Gastrocnemius medialis (tissue), 4 donors: ENCODE results near the gene DPH7. TPM values are rescaled to one million over a fixed set of nuclear protein-coding genes. Genes with fewer than 3 reads are reported as not detected.
"Not testable (repeated sequence)": the region's sequence is repeated elsewhere in the genome, so short reads cannot be mapped to it uniquely, and the experiment has no call there.

Source experiments
- ATAC-seq, 2 donors: fragments of 150-250 bp; one replicate each; pipeline ENCODE4 v1.9.1; 2016
- DNase-seq, 2 donors: peaks; one replicate each; pipeline ENCODE4 v3.0.0-alpha.2; 2019
- H3K27ac ChIP-seq, 4 donors: fragments of 200-600 bp; sonication (generic); 1 replicate in 1 of 4; 2 replicates in 3 of 4; pipeline ENCODE4 v1.5.1; 2016 to 2018; ENCODE audit warnings: mild to moderate bottlenecking in 2 of 4, moderate library complexity in 1 of 4
- H3K27me3 ChIP-seq, 3 donors: fragments of 200-600 bp; sonication (generic) in 2 of 3; 1 replicate in 1 of 3; 2 replicates in 2 of 3; pipeline versions ENCODE4 v1.5.1 to v1.6.0; 2016 to 2019; ENCODE audit warnings: mild to moderate bottlenecking in 1 of 3, moderate library complexity in 1 of 3
- H3K36me3 ChIP-seq, 2 donors: fragments of 200-600 bp; sonication (generic) in 1 of 2; one replicate each; pipeline ENCODE4 v1.5.1; 2017 to 2018
- H3K4me1 ChIP-seq, 2 donors: fragments of 200-600 bp; sonication (generic) in 1 of 2; one replicate each; pipeline ENCODE4 v1.5.1; 2016 to 2017; ENCODE audit warnings: mild to moderate bottlenecking in 2 of 2
- H3K4me3 ChIP-seq, 4 donors: fragments of 200-600 bp; sonication (generic) in 3 of 4; 1 replicate in 1 of 4; 2 replicates in 3 of 4; pipeline ENCODE4 v1.5.1; 2016 to 2019; ENCODE audit warnings: mild to moderate bottlenecking in 2 of 4
- H3K9me3 ChIP-seq, 3 donors: fragments of 200-600 bp; sonication (generic) in 2 of 3; 1 replicate in 1 of 3; 2 replicates in 2 of 3; pipeline ENCODE4 v1.5.1; 2016 to 2019
- POLR2A ChIP-seq, 2 donors: fragments of 450-650 bp; IDR thresholded peaks; one replicate each; pipeline ENCODE4 v1.6.1; 2017; ENCODE audit warnings: antibody characterized with exemption in 2 of 2, mild to moderate bottlenecking in 2 of 2, moderate library complexity in 2 of 2
- in situ Hi-C, 4 donors: fragments of 200-750 bp; cut with MboI; loops; one replicate each; pipeline versions ENCODE4 v1.15.0 to v1.8.0; 2017; ENCODE audit warnings: low sequenced_read_pairs in 4 of 4
- intact Hi-C: fragments of 100-400 bp; cut with DNase I; formaldehyde crosslinking; loops from one replicate; pipeline ENCODE4 v1.15.1; 2023; ENCODE audit warnings: low total_unique reads
- total RNA-seq, 4 donors: library from RNA; depleted of rRNA; stranded (reverse); fragments of >200 nt; gene quantifications; one replicate each; pipeline versions ENCODE4 v1.1.0 to v1.2.3, GENCODE V29; 2016
- TF ChIP-seq, protein P1 (sequence below), 5 experiments: fragments of 450-650 bp in 3 of 5; fragments of 200-600 bp in 2 of 5; sonication (generic) in 2 of 5; IDR thresholded peaks in 4 of 5; conservative IDR thresholded peaks in 1 of 5; 1 replicate in 4 of 5; 2 replicates in 1 of 5; pipeline ENCODE4 v1.5.1; 2016 to 2019; ENCODE audit warnings: antibody characterized with exemption in 5 of 5, mild to moderate bottlenecking in 3 of 5, moderate library complexity in 3 of 5

Gene DPH7
- total RNA-seq, 4 donors from 2014 or later: 10.0 to 25.2 (median 13.6) TPM

DNA sequence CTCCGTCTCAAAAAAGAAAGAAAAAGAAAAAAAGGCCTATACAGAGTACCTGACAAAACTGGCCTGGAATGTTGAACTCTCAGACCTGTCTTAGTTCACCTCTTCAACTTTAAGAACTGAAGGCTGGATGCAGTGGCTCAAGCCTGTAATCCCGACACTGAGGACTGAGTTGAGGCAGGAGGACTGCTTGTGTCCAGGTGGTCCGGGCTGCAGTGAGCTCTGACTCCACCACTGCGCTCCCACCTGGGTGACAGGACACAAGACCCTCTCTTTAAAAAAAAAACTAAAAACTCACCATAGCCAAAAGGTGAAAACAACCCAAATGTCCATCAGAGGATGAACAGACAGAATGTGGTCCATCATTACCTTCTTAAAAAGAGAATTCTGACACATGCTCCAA is 20.6 kb downstream of the DPH7 start:
- in situ Hi-C loops (no loop called here), intact Hi-C loops (no loop called here)
- DNase-seq (no peak), ATAC-seq (no peak)
- Histone ChIP-seq H3K36me3 (peaks cover 0 to 50% of the 10 kb centered on the region in 2 donors), H3K27ac (no peak overlapping the region), H3K9me3 (no peaks in the 10 kb centered on the region), H3K4me3 (no peak overlapping the region), H3K4me1 (peaks cover 0 to 3% of the 10 kb centered on the region in 2 donors), H3K27me3 (no peaks in the 10 kb centered on the region)
- TF ChIP-seq, protein P1, sequence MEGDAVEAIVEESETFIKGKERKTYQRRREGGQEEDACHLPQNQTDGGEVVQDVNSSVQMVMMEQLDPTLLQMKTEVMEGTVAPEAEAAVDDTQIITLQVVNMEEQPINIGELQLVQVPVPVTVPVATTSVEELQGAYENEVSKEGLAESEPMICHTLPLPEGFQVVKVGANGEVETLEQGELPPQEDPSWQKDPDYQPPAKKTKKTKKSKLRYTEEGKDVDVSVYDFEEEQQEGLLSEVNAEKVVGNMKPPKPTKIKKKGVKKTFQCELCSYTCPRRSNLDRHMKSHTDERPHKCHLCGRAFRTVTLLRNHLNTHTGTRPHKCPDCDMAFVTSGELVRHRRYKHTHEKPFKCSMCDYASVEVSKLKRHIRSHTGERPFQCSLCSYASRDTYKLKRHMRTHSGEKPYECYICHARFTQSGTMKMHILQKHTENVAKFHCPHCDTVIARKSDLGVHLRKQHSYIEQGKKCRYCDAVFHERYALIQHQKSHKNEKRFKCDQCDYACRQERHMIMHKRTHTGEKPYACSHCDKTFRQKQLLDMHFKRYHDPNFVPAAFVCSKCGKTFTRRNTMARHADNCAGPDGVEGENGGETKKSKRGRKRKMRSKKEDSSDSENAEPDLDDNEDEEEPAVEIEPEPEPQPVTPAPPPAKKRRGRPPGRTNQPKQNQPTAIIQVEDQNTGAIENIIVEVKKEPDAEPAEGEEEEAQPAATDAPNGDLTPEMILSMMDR (IDR thresholded peaks at IDR 0.05 in 4 of 5, conservative IDR thresholded peaks at IDR 0.05 in 1 of 5): no peak
- no peak for TF ChIP-seq POLR2A (IDR thresholded peaks at IDR 0.05)

DNA sequence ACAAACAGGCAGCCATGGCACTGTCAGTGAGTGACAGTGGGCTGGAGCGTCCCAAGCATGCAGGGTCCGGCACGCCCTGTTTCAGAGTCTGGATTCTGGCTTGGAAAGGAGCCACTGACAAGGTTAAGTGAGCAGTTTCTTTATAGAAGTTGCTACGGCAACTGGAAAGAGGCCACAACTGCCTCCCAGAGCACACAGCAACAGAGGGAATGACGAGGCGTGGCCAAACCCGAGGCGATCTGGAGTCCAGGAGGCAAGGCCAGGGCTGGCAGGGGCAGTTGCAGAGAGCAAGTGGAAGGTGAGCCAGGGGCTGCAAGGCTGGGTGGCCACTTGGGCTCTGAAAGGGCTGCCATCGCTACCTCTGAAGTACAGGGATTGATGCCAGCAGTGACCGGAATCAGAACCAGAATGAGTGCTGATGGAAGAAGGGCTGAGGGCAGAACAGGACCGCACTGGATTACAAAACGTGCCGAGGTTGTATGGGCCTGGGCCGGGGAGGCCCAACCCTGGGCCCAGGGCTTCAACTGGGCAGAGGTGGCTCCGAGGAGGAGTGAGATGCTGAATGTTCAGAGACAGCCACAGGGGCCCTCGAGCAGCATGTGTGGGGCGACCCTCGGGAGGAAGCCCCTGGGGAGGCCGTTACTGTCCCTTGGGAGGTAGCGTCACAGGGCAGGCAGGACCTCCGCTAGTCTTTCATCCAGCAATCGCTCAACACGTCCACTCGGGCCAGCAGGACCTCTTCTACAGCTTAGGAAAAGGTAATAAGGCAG is 22.5 kb downstream of the DPH7 start:
- intact Hi-C loops (no loop called here), in situ Hi-C loops (no loop called here)
- Histone ChIP-seq H3K4me1 (peaks cover 5 to 10% of the 10 kb centered on the region in 2 donors), H3K27ac (no peak overlapping the region), H3K4me3 (no peak overlapping the region), H3K36me3 (peaks cover 0 to 52% of the 10 kb centered on the region in 2 donors), H3K27me3 (no peaks in the 10 kb centered on the region), H3K9me3 (no peaks in the 10 kb centered on the region)
- TF ChIP-seq POLR2A (IDR thresholded peaks at IDR 0.05): no peak
- TF ChIP-seq, protein P1 (IDR thresholded peaks at IDR 0.05 in 4 of 5, conservative IDR thresholded peaks at IDR 0.05 in 1 of 5): no peak
- ATAC-seq (no peak), DNase-seq (no peak)

DNA sequence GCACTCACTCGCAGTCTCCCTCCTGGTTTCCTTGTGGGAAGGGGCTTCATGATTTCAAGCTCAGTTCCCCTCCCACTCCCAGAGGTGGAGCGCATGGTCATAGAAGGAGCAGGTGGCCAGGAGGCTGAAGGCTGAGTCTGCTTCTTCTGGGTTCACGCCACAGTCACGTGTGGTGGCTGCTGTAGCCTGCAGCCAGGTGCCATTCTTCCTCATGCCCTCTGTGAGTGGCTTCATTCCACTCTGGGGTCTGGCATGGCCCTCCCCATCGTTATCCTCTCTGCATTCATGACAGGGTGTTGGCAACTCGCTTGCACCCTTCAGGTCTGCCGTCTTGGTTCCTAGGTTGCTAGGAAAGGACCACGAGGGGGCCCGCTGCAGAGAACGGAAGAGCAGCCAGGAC is 23.5 kb downstream of the DPH7 start:
- intact Hi-C loops: no loop called here
- DNase-seq (no peak), ATAC-seq (no peak)
- Histone ChIP-seq H3K27ac (no peak overlapping the region), H3K4me1 (peaks cover 5 to 10% of the 10 kb centered on the region in 2 donors), H3K9me3 (no peaks in the 10 kb centered on the region), H3K4me3 (no peak overlapping the region), H3K27me3 (no peaks in the 10 kb centered on the region), H3K36me3 (peaks cover 0 to 48% of the 10 kb centered on the region in 2 donors)
- no peak for TF ChIP-seq POLR2A (IDR thresholded peaks at IDR 0.05)
- TF ChIP-seq, protein P1 (IDR thresholded peaks at IDR 0.05 in 4 of 5, conservative IDR thresholded peaks at IDR 0.05 in 1 of 5): no peak
- in situ Hi-C loops: no loop called here

DNA sequence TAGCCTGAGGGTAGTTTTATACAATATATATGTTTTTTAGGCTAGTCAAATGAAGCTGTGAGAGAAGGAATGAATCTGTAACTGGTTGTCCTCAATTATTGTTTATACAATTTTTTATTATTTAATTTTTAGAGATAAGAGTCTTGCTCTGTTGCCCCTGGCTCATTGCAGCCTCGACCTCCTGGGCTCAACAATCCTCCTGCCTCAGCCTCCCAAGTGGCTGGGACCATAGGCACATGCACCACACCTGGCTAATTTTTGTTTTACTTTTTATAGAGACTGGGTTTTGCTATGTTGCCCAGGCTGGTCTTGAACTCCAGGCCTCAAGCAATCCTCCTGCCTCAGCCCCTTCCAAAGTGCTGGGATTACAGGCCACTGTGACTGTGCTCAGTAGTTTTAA is 24.4 kb downstream of the DPH7 start:
- Histone ChIP-seq H3K4me3 (no peak overlapping the region), H3K27me3 (no peaks in the 10 kb centered on the region), H3K4me1 (peaks cover 5 to 15% of the 10 kb centered on the region in 2 donors), H3K27ac (no peak overlapping the region), H3K9me3 (no peaks in the 10 kb centered on the region), H3K36me3 (peaks cover 0 to 48% of the 10 kb centered on the region in 2 donors)
- in situ Hi-C loops (no loop called here), intact Hi-C loops (no loop called here)
- DNase-seq (no peak), ATAC-seq (no peak)
- TF ChIP-seq POLR2A (IDR thresholded peaks at IDR 0.05): no peak
- TF ChIP-seq, protein P1 (IDR thresholded peaks at IDR 0.05 in 4 of 5, conservative IDR thresholded peaks at IDR 0.05 in 1 of 5): no peak

DNA sequence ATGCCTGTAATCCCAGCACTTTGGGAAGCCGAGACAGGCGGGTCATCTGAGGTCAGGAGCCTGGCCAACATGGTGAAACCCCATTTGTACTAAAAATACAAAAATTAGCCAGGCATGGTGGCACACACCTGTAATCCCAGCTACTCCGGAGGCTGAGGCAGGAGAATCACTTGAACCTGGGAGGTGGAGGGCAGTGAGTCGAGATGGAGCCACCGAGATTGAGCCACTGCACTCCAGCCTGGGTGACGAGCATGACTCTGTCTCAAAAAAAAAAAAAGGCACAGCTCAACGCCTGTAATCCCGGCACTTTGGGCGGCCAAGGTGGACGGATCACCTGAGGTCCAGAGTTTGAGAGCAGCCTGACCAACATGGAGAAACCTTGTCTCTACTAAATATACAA is 25.1 kb downstream of the DPH7 start:
- in situ Hi-C loops, H3K27me3 ChIP-seq, H3K9me3 ChIP-seq, DNase-seq, H3K4me3 ChIP-seq, intact Hi-C loops, ATAC-seq: not testable (repeated sequence)
- H3K4me1 ChIP-seq: peaks cover 11 to 21% of the 10 kb centered on the region in 2 donors
- H3K36me3 ChIP-seq: peaks cover 0 to 48% of the 10 kb centered on the region in 2 donors
- H3K27ac ChIP-seq: peak overlapping the region in 1 of 4 donors; percentile 88
